ENCODE data around the gene SYNDIG1.

GRCh38 chr20:24618739-24619138, 149.3 kb downstream of the SYNDIG1 start:
- no peak for TF ChIP-seq CTCF (IDR thresholded peaks at IDR 0.05)
- no peak for TF ChIP-seq POLR2A (IDR thresholded peaks at IDR 0.05)
